GM12878 (cell line): Measurements from ENCODE around the gene STEAP3. TPM values are rescaled to one million over a fixed set of nuclear protein-coding genes. Genes with fewer than 3 reads are reported as not detected.

Source experiments
- ATAC-seq: fragments of 200-7000 bp; cut with Tn5 transposase; 3 replicates; pipeline ENCODE4 v1.9.1; 2020; ENCODE audit warnings: mild to moderate bottlenecking, moderate library complexity
- BruUV-seq: library from RNA; stranded (reverse); fragments of 400-500 nt; replicated peaks from 2 replicates; lab custom pipeline; 2021; lab: Mats Ljungman, UMichigan
- CTCF ChIA-PET: fragments of 300-600 bp; sonication (Branson Sonifier 250); formaldehyde crosslinking; extraction: SDS; loops from one replicate; lab custom pipeline; 2021; ENCODE audit warnings: inconsistent platforms; lab: Yijun Ruan, JAX
- POLR2A ChIA-PET: fragments of 350-600 bp; formaldehyde crosslinking; extraction: SDS; loops from one replicate; lab custom pipeline; 2021; ENCODE audit warnings: inconsistent platforms; lab: Charles Lee
- RAD21 ChIA-PET: fragments of 300-600 bp; sonication (Branson Sonifier 250); formaldehyde crosslinking; loops from one replicate; lab custom pipeline; 2023; ENCODE audit warnings: antibody characterized with exemption; ENCODE audit not compliant: unreplicated experiment; lab: Charles Lee
- SMC1A ChIA-PET: fragments of 300-600 bp; sonication (Branson Sonifier 250); formaldehyde crosslinking; loops from one replicate; lab custom pipeline; 2023; ENCODE audit not compliant: unreplicated experiment, uncharacterized antibody; lab: Charles Lee
- DNase-seq: peaks from one replicate; pipeline ENCODE4 v3.0.0-alpha.2; 2011; ENCODE audit warnings: low read depth, low spot score
- FAIRE-seq: peaks from 3 replicates; lab custom pipeline; 2011; peaks lifted over from hg19 to GRCh38; lab: Jason Lieb, UNC
- H2AFZ ChIP-seq: 2 replicates; pipeline ENCODE4 v1.6.0; 2011; ENCODE audit warnings: low read depth, low read length, control low read depth; ENCODE audit not compliant: control insufficient read depth
- H3K27ac ChIP-seq: 2 replicates; pipeline ENCODE4 v1.5.1; 2011; ENCODE audit warnings: control low read depth; ENCODE audit not compliant: control insufficient read depth, insufficient read depth
- H3K27me3 ChIP-seq, 2 experiments: replicated peaks in 1 of 2; 2 replicates each; pipeline versions ENCODE4 v1.6.0 to v1.6.1; 2011; ENCODE audit warnings: low read length in 1 of 2; ENCODE audit not compliant: control insufficient read depth in 2 of 2, insufficient read depth in 2 of 2
- H3K36me3 ChIP-seq, 2 experiments: 2 replicates each; pipeline ENCODE4 v1.5.1; 2011; ENCODE audit warnings: low read length in 1 of 2; ENCODE audit not compliant: control insufficient read depth in 2 of 2, insufficient read depth in 2 of 2
- H3K4me1 ChIP-seq: 2 replicates; pipeline ENCODE4 v1.6.1; 2011; ENCODE audit warnings: mild to moderate bottlenecking, low read length, moderate library complexity, mixed read lengths; ENCODE audit not compliant: control insufficient read depth, insufficient read depth
- H3K4me2 ChIP-seq: 2 replicates; pipeline ENCODE4 v1.6.0; 2011; ENCODE audit warnings: control low read depth; ENCODE audit not compliant: control insufficient read depth, insufficient read depth
- H3K4me3 ChIP-seq: fragments of 200-600 bp; sonication (generic); 2 replicates; pipeline ENCODE4 v1.5.1; 2016
- H3K79me2 ChIP-seq: 2 replicates; pipeline ENCODE4 v1.6.0; 2011; ENCODE audit warnings: low read length; ENCODE audit not compliant: control insufficient read depth, insufficient read depth
- H3K9ac ChIP-seq: 2 replicates; pipeline ENCODE4 v1.8.0; 2011; ENCODE audit warnings: low read length, control low read depth, mixed read lengths; ENCODE audit not compliant: control insufficient read depth, insufficient read depth
- H3K9me3 ChIP-seq: replicated peaks from 3 replicates; pipeline ENCODE4 v1.5.1; 2011; ENCODE audit warnings: mild to moderate bottlenecking, low read length; ENCODE audit not compliant: control insufficient read depth, insufficient read depth
- H4K20me1 ChIP-seq: 2 replicates; pipeline ENCODE4 v1.6.0; 2011; ENCODE audit not compliant: control insufficient read depth, insufficient read depth
- BCLAF1 ChIP-seq: fragments of 450-650 bp; IDR thresholded peaks from 2 replicates; pipeline ENCODE4 v1.6.1; 2017; ENCODE audit warnings: antibody characterized with exemption, mild to moderate bottlenecking, moderate library complexity
- E4F1 ChIP-seq: fragments of 450-650 bp; IDR thresholded peaks from 2 replicates; pipeline ENCODE4 v1.6.1; 2018; ENCODE audit warnings: borderline replicate concordance, mild to moderate bottlenecking; ENCODE audit not compliant: partially characterized antibody
- IRF3 ChIP-seq: fragments of 450-650 bp; IDR thresholded peaks from 2 replicates; pipeline ENCODE4 v1.6.1; 2014; ENCODE audit warnings: mild to moderate bottlenecking
- IRF4 ChIP-seq: IDR thresholded peaks from 2 replicates; pipeline ENCODE4 v1.6.1; 2011; ENCODE audit warnings: low read depth, low read length
- LARP7 ChIP-seq: fragments of 450-650 bp; IDR thresholded peaks from 2 replicates; pipeline ENCODE4 v1.6.1; 2017; ENCODE audit warnings: mild to moderate bottlenecking
- MEF2B ChIP-seq: fragments of 450-650 bp; IDR thresholded peaks from 2 replicates; pipeline ENCODE4 v1.6.1; 2018; ENCODE audit warnings: mild to moderate bottlenecking, moderate library complexity; ENCODE audit not compliant: partially characterized antibody, poor library complexity, severe bottlenecking
- MYB ChIP-seq: fragments of 150-350 bp; IDR thresholded peaks from 2 replicates; pipeline ENCODE4 v1.6.1; 2014; ENCODE audit warnings: mild to moderate bottlenecking, low read depth, low read length, borderline replicate concordance
- NRF1 ChIP-seq: conservative IDR thresholded peaks from 2 replicates; pipeline ENCODE4 v1.6.1; 2011; ENCODE audit warnings: mild to moderate bottlenecking, low read depth, low read length, improper control_type of control experiment
- PAX8 ChIP-seq: fragments of 450-650 bp; IDR thresholded peaks from 2 replicates; pipeline ENCODE4 v1.6.1; 2017; ENCODE audit warnings: mild to moderate bottlenecking, moderate library complexity
- SIX5 ChIP-seq: IDR thresholded peaks from 2 replicates; pipeline ENCODE4 v1.6.1; 2011; ENCODE audit warnings: mild to moderate bottlenecking, low read depth, low read length, moderate library complexity; ENCODE audit not compliant: severe bottlenecking
- SREBF1 ChIP-seq: IDR thresholded peaks from 2 replicates; pipeline ENCODE4 v1.6.1; 2012; ENCODE audit warnings: mild to moderate bottlenecking, low read length
- TARDBP ChIP-seq: IDR thresholded peaks from 2 replicates; pipeline ENCODE4 v1.6.1; 2016; ENCODE audit warnings: borderline replicate concordance
- ZBTB11 ChIP-seq: fragments of 450-650 bp; formaldehyde crosslinking; IDR thresholded peaks from 2 replicates; pipeline ENCODE4 v1.5.0; 2022; ENCODE audit warnings: mild to moderate bottlenecking, missing genetic modification characterization
- WGBS: methylation state at CpG from one replicate; pipeline ENCODE4 v1.1.6; 2016; ENCODE audit warnings: low lambda C conversion rate; ENCODE audit not compliant: insufficient replicate concordance, insufficient coverage; ENCODE audit errors: missing lambda C conversion rate; 5-methylcytosine and 5-hydroxymethylcytosine counted together
- in situ Hi-C: fragments of 300-500 bp; cut with MboI; formaldehyde crosslinking; loops from 9 replicates; pipeline ENCODE4 v1.14.3; 2018; ENCODE audit warnings: mixed read lengths
- intact Hi-C: fragments of 100-400 bp; cut with micrococcal nuclease; formaldehyde crosslinking; loops from one replicate; pipeline ENCODE4 v1.14.2; 2022; ENCODE audit not compliant: unreplicated experiment
- polyA plus RNA-seq, 11 experiments: library from polyadenylated mRNA; depleted of rRNA in 4 of 11; unstranded in 6 of 11; stranded (reverse) in 5 of 11; fragments of >200 nt; fragmentation: Nextera tagmentation in 4 of 11; fragmentation: Illumina TruSeq in 1 of 11; extraction: Ambion mirVana in 4 of 11; extraction: Trizol in 1 of 11; gene quantifications; 1 replicate in 1 of 11; 2 replicates in 10 of 11; pipeline versions ENCODE4 v1.2.1 to v1.2.3, GENCODE V29; 2011 to 2016; ENCODE audit warnings: inconsistent platforms in 2 of 11, missing spikeins in 2 of 11, low read depth in 1 of 11
- total RNA-seq, 4 experiments: library from RNA; depleted of rRNA in 3 of 4; stranded (reverse); fragments of >200 nt in 3 of 4; fragmentation: Illumina TruSeq in 1 of 4; extraction: Trizol in 1 of 4; gene quantifications; 2 replicates each; pipeline versions ENCODE4 v1.2.1 to v1.2.3, GENCODE V29; 2013 to 2021

The STEAP3 gene
- total and polyA plus RNA-seq, 10 of the 15 experiments (the other 5 are each of a cell fraction or from before 2014, with no cell fraction given), result 0.42 to 8.3 (median 4.8) TPM

GRCh38 chr2:119295688-119296375 is 72.2 kb downstream of the STEAP3 start:
- H3K79me2 ChIP-seq, result no peaks in the 10 kb centered on the region
- no peaks in the 10 kb centered on the region for H3K9me3 ChIP-seq
- no peak for DNase-seq
- no peak overlapping the region for H2AFZ ChIP-seq
- no peaks in the 10 kb centered on the region for H4K20me1 ChIP-seq
- H3K9ac ChIP-seq, result no peak overlapping the region
- WGBS, result 75% methylated on average over 10 of the region's 10 CpGs
- ATAC-seq, result no peak
- CTCF ChIA-PET, result no interaction called here
- H3K4me2 ChIP-seq, result no peak overlapping the region
- RAD21 ChIA-PET, result no interaction called here
- intact Hi-C loops (no loop called here), in situ Hi-C loops (no loop called here)
- H3K36me3 ChIP-seq, result no peaks in the 10 kb centered on the region
- H3K4me3 ChIP-seq, result no peak overlapping the region
- SMC1A ChIA-PET, result interaction anchor here (1.6 kb wide), 1 partner anchor 16 kb away, joined by 4 read pairs; no protein-coding TSS in a partner anchor
- TF ChIP-seq E4F1, result no peak
- TF ChIP-seq IRF4, result no peak
- no peak for TF ChIP-seq MYB
- TF ChIP-seq SREBF1, result no peak
- no peak for TF ChIP-seq PAX8
- no peak for TF ChIP-seq LARP7
- no peak for TF ChIP-seq ZBTB11 (CRISPR knock-in tag)
- TF ChIP-seq NRF1, result no peak
- no peak for TF ChIP-seq IRF3
- TF ChIP-seq TARDBP, result no peak
- no peak for TF ChIP-seq SIX5
- TF ChIP-seq BCLAF1, result no peak
- TF ChIP-seq MEF2B, result no peak
- no TSS peak for BruUV-seq
- H3K27me3 ChIP-seq, result no peaks in the 10 kb centered on the region
- POLR2A ChIA-PET, result no interaction called here
- no peaks in the 10 kb centered on the region for H3K4me1 ChIP-seq
- no peak for FAIRE-seq
- H3K27ac ChIP-seq, result no peak overlapping the region
